Measurements from ENCODE around the gene SYNE3.

The SYNE3 gene

DNA sequence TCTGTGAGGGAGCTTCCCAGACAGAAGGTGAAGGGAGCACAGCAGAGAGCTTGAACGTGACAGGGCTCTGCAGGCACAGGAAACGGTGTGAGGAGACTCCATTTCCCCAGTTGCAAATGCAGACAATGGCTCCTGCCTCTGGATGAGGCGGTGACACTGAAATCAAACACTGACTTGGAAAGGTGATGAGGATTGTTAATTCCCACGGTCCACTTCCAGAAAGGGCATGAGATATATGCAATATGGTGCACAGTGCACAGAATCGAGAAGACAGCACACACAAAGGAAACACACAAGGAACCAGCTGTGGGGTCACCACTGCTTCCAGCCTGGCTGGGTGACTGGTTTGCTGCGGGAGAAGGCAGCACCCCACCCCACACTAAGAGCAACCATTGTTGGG is 42.0 kb downstream of the SYNE3 start:
- no peak for DNase-seq (ENCODE audit: low read depth)

DNA sequence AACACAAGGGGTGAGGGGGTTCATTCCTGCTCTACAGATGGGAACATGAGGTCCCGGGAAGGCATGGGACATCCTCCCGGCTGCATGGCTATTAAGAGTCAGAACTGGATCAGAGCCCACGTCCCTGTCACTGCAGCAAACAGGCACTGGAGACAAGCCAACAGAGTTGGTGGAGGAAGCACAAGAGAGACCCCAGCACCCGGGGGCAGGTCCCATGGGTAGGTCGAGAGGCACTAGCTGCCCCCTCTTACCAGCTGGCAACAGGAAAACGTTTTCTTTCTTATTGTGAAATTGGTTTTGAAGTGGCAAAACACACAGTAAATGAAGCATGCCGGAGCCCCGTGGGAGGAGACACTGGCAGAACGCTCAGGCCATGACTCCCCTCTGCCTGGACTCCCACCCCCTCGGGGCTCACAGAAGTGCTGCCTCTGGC is 43.6 kb downstream of the SYNE3 start:
- no peak for DNase-seq (ENCODE audit: low read depth)

DNA sequence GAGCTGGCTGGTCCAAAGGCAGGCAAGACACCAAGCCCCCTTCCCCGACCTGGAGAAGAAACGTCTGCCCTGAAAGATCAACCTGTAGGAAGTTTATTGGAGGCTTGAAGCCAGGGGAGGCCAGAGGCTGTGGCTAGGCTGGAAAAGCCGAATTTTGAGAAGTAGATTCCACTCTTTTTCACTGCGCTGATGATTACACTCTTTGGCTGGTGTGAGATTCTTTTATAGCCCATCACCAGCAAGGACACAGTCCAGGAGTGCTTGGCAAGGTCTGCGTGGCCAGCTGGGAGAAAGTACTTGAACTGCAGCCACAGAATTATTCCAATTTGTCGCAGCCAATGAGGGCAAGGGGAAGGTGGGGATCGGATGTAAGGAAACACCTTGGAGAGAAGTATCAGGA is 45.0 kb downstream of the SYNE3 start:
- DNase-seq (ENCODE audit: low read depth), result no peak

DNA sequence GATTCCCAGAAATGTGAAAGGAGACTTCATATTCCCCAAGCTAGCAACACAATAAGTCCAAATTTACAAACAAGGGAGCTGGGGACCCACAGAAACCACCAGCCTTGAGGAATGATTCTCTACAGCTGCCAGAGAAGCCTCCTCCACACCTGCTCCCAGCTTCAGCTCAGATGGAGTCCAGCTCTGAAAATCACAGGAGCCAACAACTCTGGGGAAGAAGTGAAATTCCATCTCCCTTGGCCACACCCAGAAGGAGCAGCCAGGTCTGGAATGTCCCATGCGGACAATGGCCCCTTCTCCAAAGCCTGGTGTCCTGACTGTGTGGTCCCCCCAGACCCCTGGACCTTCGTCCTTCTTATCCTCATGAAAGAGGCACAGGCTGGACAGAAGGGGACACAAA is 45.4 kb downstream of the SYNE3 start:
- DNase-seq (ENCODE audit: low read depth), result no peak

DNA sequence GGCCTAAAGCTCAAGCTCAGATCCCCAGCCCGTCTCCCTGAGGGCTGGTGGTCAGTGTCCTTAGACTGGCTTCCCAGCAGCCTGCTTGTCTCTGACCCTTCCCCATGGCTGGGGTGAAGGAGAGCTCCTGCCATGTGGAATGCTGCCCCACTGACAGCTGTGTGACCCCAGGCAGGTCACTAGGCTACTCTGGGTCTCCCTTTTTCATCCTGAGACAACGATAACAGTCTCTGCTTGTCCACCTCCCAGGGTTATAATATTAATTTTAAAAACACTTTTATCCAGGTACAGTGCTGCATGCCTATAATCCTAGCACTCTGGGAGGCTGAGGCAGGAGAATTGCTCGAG is 47.3 kb downstream of the SYNE3 start:
- DNase-seq (ENCODE audit: low read depth), result no peak

DNA sequence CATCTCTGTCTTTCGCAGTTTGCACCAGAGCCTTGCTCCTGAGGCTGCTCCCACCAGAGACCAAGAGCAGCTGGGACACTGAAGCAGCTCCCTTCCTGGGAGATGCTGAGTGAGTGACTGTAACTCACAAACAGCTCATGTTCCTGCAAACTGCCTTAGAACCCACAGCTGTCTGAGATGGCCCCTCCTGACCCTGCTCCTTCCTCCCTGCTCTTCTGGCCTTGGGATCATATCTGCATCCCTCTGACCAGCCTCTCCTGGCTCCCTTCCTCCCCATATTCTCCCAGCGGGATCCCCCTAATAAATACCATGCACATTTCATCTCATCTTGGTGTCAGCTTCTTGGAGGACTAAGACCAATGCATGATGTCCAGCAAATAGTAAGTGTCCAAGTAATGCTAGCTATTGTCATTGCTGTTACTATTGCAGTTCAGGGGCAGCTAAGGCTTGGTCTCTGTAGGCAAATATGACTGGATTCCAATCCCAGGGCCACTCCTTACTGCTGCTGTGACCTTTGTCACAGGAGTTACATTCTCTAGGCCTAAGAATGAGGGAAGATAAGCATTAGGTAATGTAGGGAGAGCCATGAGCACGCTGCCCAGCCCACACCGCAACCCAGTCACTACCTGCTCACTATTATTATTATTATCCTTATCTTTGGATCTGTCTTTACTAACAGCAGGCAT is 47.9 kb downstream of the SYNE3 start:
- DNase-seq (ENCODE audit: low read depth), result no peak

DNA sequence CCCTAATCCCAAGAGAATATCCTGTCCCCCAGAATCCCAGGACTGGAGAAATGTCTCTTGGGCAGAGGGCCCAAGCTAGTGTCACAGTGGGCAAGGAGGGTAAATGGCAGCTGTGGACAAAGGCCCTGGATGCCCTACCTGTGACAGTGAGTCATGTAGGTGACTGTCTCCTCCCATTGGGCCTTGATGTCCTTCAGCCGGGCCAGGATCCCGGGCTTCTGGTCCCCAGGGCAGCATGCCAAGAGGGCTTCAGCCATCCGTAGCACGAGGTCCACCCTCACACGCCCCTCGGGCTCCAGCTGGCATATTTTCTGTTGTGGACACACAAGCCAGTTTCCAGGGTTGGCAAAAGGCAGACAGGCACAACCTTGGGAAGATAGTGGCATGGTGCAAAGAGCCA is 48.8 kb downstream of the SYNE3 start:
- DNase-seq (ENCODE audit: low read depth), result no peak

DNA sequence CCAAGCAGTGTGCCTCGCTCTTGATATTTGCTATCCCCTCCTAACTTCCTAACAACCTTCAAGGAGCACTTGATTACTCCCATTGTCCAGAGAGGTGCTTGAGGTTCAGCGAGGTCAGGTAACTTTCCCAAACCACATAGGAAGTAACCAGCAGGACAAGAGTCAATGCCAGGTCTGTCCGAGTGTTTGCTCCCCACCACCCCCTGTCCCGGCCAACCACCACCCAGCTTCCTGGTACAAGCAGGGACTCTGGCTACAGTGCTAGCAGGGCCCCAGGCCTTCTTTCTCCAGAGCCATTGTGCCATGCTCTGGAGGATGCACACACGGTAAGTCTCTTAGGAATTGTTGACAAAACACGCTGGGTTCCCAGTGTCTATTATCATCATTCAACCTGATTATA is 49.2 kb downstream of the SYNE3 start:
- no peak for DNase-seq (ENCODE audit: low read depth)

All from ELR (cell line).